GM18861 (cell line): ENCODE data around the gene STK10.
"Not testable (repeated sequence)": the region's sequence is repeated elsewhere in the genome, so short reads cannot be mapped to it uniquely, and the experiment has no call there.

ENCODE experiments used
- ATAC-seq: cut with Tn5 transposase; IDR thresholded peaks from one replicate; pipeline ENCODE4 v1.9.1; 2021; ENCODE audit not compliant: unreplicated experiment

The STK10 gene

GRCh38 chr5:172166030-172166826 lies 21.8 kb downstream of the STK10 start:
- no peak for ATAC-seq

GRCh38 chr5:172165465-172165864 lies 22.6 kb downstream of the STK10 start:
- peak; percentile 75 for ATAC-seq

GRCh38 chr5:172164769-172165212 lies 23.2 kb downstream of the STK10 start:
- ATAC-seq, result no peak

GRCh38 chr5:172163346-172163745 lies 24.7 kb downstream of the STK10 start:
- ATAC-seq, result no peak

- no peak for ATAC-seq
Measured at GRCh38 chr5:172162987-172163343, 25.1 kb downstream of the STK10 start.

GRCh38 chr5:172162323-172162986 lies 25.6 kb downstream of the STK10 start:
- no peak for ATAC-seq

- ATAC-seq, result no peak
Measured at GRCh38 chr5:172160506-172160905, 27.5 kb downstream of the STK10 start.

- no peak for ATAC-seq
Measured at GRCh38 chr5:172159016-172159415, 29.0 kb downstream of the STK10 start.

- no peak for ATAC-seq
Measured at GRCh38 chr5:172156541-172156994, 31.5 kb downstream of the STK10 start.

GRCh38 chr5:172155101-172155500 lies 32.9 kb downstream of the STK10 start:
- ATAC-seq, result not testable (repeated sequence)

- ATAC-seq, result no peak
Measured at GRCh38 chr5:172153695-172154094, 34.3 kb downstream of the STK10 start.

GRCh38 chr5:172151661-172152210 lies 36.3 kb downstream of the STK10 start:
- ATAC-seq, result no peak

GRCh38 chr5:172150514-172151425 lies 37.3 kb downstream of the STK10 start:
- no peak for ATAC-seq

GRCh38 chr5:172149481-172149880 lies 38.5 kb downstream of the STK10 start:
- ATAC-seq, result not testable (repeated sequence)

GRCh38 chr5:172149073-172149472 lies 39.0 kb downstream of the STK10 start:
- ATAC-seq, result no peak

GRCh38 chr5:172148381-172148780 lies 39.6 kb downstream of the STK10 start:
- no peak for ATAC-seq

GRCh38 chr5:172147857-172148256 lies 40.2 kb downstream of the STK10 start:
- ATAC-seq, result no peak

- ATAC-seq, result no peak
Measured at GRCh38 chr5:172146748-172147092, 41.3 kb downstream of the STK10 start.

GRCh38 chr5:172145870-172146747 lies 41.9 kb downstream of the STK10 start:
- ATAC-seq, result no peak
